Upper lobe of left lung (tissue), 4 donors: ENCODE data around the gene AHSG.

Experiments used
- EP300 ChIP-seq, 4 donors: sonication (generic); formaldehyde crosslinking; IDR thresholded peaks; one replicate each; pipeline ENCODE4 v1.5.1; 2017; ENCODE audit warnings: antibody characterized with exemption in 4 of 4, control low read depth in 2 of 4
- POLR2A ChIP-seq, 4 donors: fragments of 450-650 bp; IDR thresholded peaks; one replicate each; pipeline ENCODE4 v1.5.1; 2016 to 2017; ENCODE audit warnings: antibody characterized with exemption in 4 of 4, mild to moderate bottlenecking in 2 of 4
- TF ChIP-seq, protein P1 (sequence below), 6 experiments: fragments of 450-650 bp in 4 of 6; fragments of 200-600 bp in 2 of 6; sonication (generic) in 2 of 6; IDR thresholded peaks; one replicate each; pipeline ENCODE4 v1.5.1; 2016 to 2019; ENCODE audit warnings: antibody characterized with exemption in 6 of 6

- TF ChIP-seq, protein P1, sequence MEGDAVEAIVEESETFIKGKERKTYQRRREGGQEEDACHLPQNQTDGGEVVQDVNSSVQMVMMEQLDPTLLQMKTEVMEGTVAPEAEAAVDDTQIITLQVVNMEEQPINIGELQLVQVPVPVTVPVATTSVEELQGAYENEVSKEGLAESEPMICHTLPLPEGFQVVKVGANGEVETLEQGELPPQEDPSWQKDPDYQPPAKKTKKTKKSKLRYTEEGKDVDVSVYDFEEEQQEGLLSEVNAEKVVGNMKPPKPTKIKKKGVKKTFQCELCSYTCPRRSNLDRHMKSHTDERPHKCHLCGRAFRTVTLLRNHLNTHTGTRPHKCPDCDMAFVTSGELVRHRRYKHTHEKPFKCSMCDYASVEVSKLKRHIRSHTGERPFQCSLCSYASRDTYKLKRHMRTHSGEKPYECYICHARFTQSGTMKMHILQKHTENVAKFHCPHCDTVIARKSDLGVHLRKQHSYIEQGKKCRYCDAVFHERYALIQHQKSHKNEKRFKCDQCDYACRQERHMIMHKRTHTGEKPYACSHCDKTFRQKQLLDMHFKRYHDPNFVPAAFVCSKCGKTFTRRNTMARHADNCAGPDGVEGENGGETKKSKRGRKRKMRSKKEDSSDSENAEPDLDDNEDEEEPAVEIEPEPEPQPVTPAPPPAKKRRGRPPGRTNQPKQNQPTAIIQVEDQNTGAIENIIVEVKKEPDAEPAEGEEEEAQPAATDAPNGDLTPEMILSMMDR (IDR thresholded peaks at IDR 0.05) = no peak
- TF ChIP-seq EP300 (IDR thresholded peaks at IDR 0.05) (no peak), POLR2A (IDR thresholded peaks at IDR 0.05) (no peak)
These were observed 7.8 kb upstream of the AHSG start for GRCh38 chr3:186605078-186605477.
